Caco-2 (cell line): ENCODE data around the gene RNF214. TPM values are rescaled to one million over a fixed set of nuclear protein-coding genes. Genes with fewer than 3 reads are reported as not detected.

Experiments used
- BruUV-seq: library from RNA; stranded (reverse); fragments of 400-500 nt; replicated peaks from 2 replicates; lab custom pipeline; 2021; lab: Mats Ljungman, UMichigan
- CTCF ChIA-PET: fragments of 300-600 bp; sonication (Branson Sonifier 250); formaldehyde crosslinking; loops from one replicate; lab custom pipeline; 2022; ENCODE audit warnings: antibody characterized with exemption; lab: Charles Lee
- POLR2A ChIA-PET: fragments of 300-600 bp; sonication (Branson Sonifier 250); formaldehyde crosslinking; loops from one replicate; lab custom pipeline; 2022; ENCODE audit warnings: antibody characterized with exemption; lab: Charles Lee
- DNase-seq, 2 experiments: peaks; one replicate each; pipeline versions ENCODE4 v3.0.0 to v3.0.0-alpha.2; 2020 to 2022
- H3K27me3 ChIP-seq: replicated peaks from 2 replicates; pipeline ENCODE4 v1.6.0; 2011; ENCODE audit warnings: low read length; ENCODE audit not compliant: control insufficient read depth, insufficient read depth
- H3K36me3 ChIP-seq: 2 replicates; pipeline ENCODE4 v1.5.1; 2011; ENCODE audit warnings: low read length; ENCODE audit not compliant: control insufficient read depth, insufficient read depth
- H3K4me1 ChIP-seq: fragments of 250-450 bp; sonication (Bioruptor Pico); 2 replicates; pipeline ENCODE4 v1.5.1; 2020; ENCODE audit warnings: mild to moderate bottlenecking
- H3K4me3 ChIP-seq: 2 replicates; pipeline ENCODE4 v1.5.1; 2011; ENCODE audit warnings: low read depth, mild to moderate bottlenecking, control low read depth, low read length
- H3K9me3 ChIP-seq: fragments of 250-450 bp; sonication (Bioruptor Pico); 2 replicates; pipeline ENCODE4 v1.5.1; 2020; ENCODE audit warnings: mild to moderate bottlenecking, moderate library complexity
- H3K27ac Mint-ChIP-seq: one replicate; pipeline ENCODE4 v1.8.0; 2022; ENCODE audit warnings: mixed read lengths; ENCODE audit not compliant: unreplicated experiment
- H3K27me3 Mint-ChIP-seq: one replicate; pipeline ENCODE4 v1.8.0; 2022; ENCODE audit warnings: mixed read lengths; ENCODE audit not compliant: insufficient read depth, unreplicated experiment
- H3K36me3 Mint-ChIP-seq: one replicate; pipeline ENCODE4 v1.8.0; 2022; ENCODE audit warnings: mild to moderate bottlenecking, mixed read lengths; ENCODE audit not compliant: insufficient read depth, unreplicated experiment
- H3K4me1 Mint-ChIP-seq: one replicate; pipeline ENCODE4 v1.8.0; 2022; ENCODE audit warnings: low read depth, mixed read lengths; ENCODE audit not compliant: unreplicated experiment
- H3K4me3 Mint-ChIP-seq: one replicate; pipeline ENCODE4 v1.8.0; 2022; ENCODE audit warnings: mild to moderate bottlenecking, moderate library complexity, mixed read lengths; ENCODE audit not compliant: unreplicated experiment
- H3K9me3 Mint-ChIP-seq: one replicate; pipeline ENCODE4 v1.8.0; 2022; ENCODE audit warnings: mixed read lengths; ENCODE audit not compliant: unreplicated experiment
- intact Hi-C: fragments of 100-400 bp; cut with micrococcal nuclease; formaldehyde crosslinking; loops from one replicate; pipeline ENCODE4 v1.10.0; 2022; ENCODE audit not compliant: unreplicated experiment
- total RNA-seq: library from RNA; stranded (reverse); gene quantifications from 2 replicates; pipeline ENCODE4 v1.2.3, GENCODE V29; 2022
- TF ChIP-seq, protein P1 (sequence below), 2 experiments: fragments of 200-600 bp in 1 of 2; IDR thresholded peaks; 1 replicate in 1 of 2; 2 replicates in 1 of 2; pipeline versions ENCODE4 v1.5.1 to v1.8.0; 2011 to 2022; ENCODE audit warnings: antibody characterized with exemption in 1 of 2, control low read depth in 1 of 2, inconsistent platforms in 1 of 2, low read depth in 1 of 2, low read length in 1 of 2, mild to moderate bottlenecking in 1 of 2, moderate library complexity in 1 of 2; ENCODE audit not compliant: insufficient read depth in 1 of 2, severe bottlenecking in 1 of 2, unreplicated experiment in 1 of 2

Gene RNF214
- total RNA-seq, 1 experiment from 2014 or later = 55.8 TPM

DNA sequence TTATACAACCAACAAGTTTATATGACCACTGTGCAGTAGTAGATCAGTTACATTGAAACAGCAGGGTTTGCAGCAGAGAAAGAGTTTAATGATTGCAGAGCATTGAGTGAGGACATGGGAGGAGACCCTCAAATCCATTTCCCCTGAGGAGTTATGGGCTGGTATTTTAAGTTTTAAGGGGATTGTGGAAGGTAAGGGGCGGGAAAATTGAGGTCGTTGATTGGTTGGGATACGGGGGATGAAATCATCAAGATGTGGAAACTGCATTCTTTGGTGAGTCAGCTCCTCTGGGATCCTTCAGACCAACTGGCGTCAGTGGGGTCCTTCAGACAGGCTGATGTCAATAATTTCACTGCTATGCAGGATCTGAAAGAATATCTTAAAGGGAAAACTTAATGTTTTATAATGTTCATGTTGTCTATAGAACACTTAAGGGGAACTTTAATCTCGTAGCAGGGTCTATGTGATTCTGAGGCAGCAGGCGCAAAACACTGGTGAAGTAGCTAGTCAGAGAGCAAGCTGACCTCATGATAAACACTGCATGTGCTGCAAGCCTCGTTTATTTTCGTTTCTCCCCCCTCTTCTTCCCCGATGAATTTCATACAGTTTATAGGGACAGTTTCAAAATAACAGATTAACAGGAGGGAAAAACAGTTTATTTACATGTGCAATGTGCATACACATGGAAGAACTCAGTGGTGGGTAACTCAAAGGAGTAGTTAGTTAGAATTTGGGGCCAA, 41.2 kb downstream of the RNF214 start:
- no peaks in the 10 kb centered on the region for H3K27me3 Mint-ChIP-seq
- peaks cover 31% of the 10 kb centered on the region for H3K9me3 Mint-ChIP-seq
- BruUV-seq = no TSS peak
- ChIA-PET CTCF (no interaction called here), POLR2A (no interaction called here)
- intact Hi-C loops = no loop called here
- Histone ChIP-seq H3K9me3 (peaks cover 16% of the 10 kb centered on the region), H3K4me3 (no peak overlapping the region), H3K36me3 (no peaks in the 10 kb centered on the region), H3K4me1 (peaks cover 28% of the 10 kb centered on the region), H3K27me3 (no peaks in the 10 kb centered on the region)
- no peak overlapping the region for H3K4me3 Mint-ChIP-seq
- peaks cover 20% of the 10 kb centered on the region for H3K4me1 Mint-ChIP-seq
- H3K36me3 Mint-ChIP-seq = peaks cover 36% of the 10 kb centered on the region
- no peak overlapping the region for H3K27ac Mint-ChIP-seq
- TF ChIP-seq, protein P1, sequence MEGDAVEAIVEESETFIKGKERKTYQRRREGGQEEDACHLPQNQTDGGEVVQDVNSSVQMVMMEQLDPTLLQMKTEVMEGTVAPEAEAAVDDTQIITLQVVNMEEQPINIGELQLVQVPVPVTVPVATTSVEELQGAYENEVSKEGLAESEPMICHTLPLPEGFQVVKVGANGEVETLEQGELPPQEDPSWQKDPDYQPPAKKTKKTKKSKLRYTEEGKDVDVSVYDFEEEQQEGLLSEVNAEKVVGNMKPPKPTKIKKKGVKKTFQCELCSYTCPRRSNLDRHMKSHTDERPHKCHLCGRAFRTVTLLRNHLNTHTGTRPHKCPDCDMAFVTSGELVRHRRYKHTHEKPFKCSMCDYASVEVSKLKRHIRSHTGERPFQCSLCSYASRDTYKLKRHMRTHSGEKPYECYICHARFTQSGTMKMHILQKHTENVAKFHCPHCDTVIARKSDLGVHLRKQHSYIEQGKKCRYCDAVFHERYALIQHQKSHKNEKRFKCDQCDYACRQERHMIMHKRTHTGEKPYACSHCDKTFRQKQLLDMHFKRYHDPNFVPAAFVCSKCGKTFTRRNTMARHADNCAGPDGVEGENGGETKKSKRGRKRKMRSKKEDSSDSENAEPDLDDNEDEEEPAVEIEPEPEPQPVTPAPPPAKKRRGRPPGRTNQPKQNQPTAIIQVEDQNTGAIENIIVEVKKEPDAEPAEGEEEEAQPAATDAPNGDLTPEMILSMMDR (IDR thresholded peaks at IDR 0.05; ENCODE audit: insufficient read depth in 1 of 2, low read depth in 1 of 2, low read length in 1 of 2, severe bottlenecking in 1 of 2, unreplicated experiment in 1 of 2) = no peak
- no peak for DNase-seq

- H3K36me3 Mint-ChIP-seq = peaks cover 42% of the 10 kb centered on the region
- Histone ChIP-seq H3K9me3 (peaks cover 5% of the 10 kb centered on the region), H3K36me3 (peaks cover 2% of the 10 kb centered on the region; the same call in 1 of the 2 replicates), H3K4me3 (no peak overlapping the region), H3K4me1 (peaks cover 17% of the 10 kb centered on the region), H3K27me3 (no peaks in the 10 kb centered on the region)
- no peaks in the 10 kb centered on the region for H3K27me3 Mint-ChIP-seq
- BruUV-seq = no TSS peak
- no peak overlapping the region for H3K27ac Mint-ChIP-seq
- TF ChIP-seq, protein P1 (IDR thresholded peaks at IDR 0.05; ENCODE audit: insufficient read depth in 1 of 2, low read depth in 1 of 2, low read length in 1 of 2, severe bottlenecking in 1 of 2, unreplicated experiment in 1 of 2) = no peak
- POLR2A ChIA-PET = no interaction called here
- intact Hi-C loops = no loop called here
- DNase-seq = no peak
- peaks cover 7% of the 10 kb centered on the region for H3K4me1 Mint-ChIP-seq
- peaks cover 7% of the 10 kb centered on the region for H3K9me3 Mint-ChIP-seq
- CTCF ChIA-PET = no interaction called here
- H3K4me3 Mint-ChIP-seq = no peak overlapping the region
Measured at GRCh38 chr11:117278347-117278746, 45.9 kb downstream of the RNF214 start.

- TF ChIP-seq, protein P1 (IDR thresholded peaks at IDR 0.05; ENCODE audit: insufficient read depth in 1 of 2, low read depth in 1 of 2, low read length in 1 of 2, severe bottlenecking in 1 of 2, unreplicated experiment in 1 of 2) = no peak
- no peak overlapping the region for H3K4me3 Mint-ChIP-seq
- ChIA-PET POLR2A (interaction anchor here (0.7 kb wide), 1 partner anchor 21 kb away, joined by 8 read pairs; no protein-coding TSS in a partner anchor), CTCF (interaction anchor here (0.5 to 1.0 kb wide), 2 partner anchors 20 to 48 kb away, joined by 3 to 5 read pairs; partner anchors contain the start of gene PCSK7)
- no peaks in the 10 kb centered on the region for H3K27me3 ChIP-seq
- intact Hi-C loops = no loop called here
- peak overlapping the region; percentile 0 for H3K27ac Mint-ChIP-seq
- no TSS peak for BruUV-seq
- peaks cover 17% of the 10 kb centered on the region for H3K4me1 ChIP-seq
- peaks cover 4% of the 10 kb centered on the region; the same call in 1 of the 2 replicates for H3K36me3 ChIP-seq
- peaks cover 40% of the 10 kb centered on the region for H3K36me3 Mint-ChIP-seq
- no peak overlapping the region for H3K4me3 ChIP-seq
- no peaks in the 10 kb centered on the region for H3K9me3 Mint-ChIP-seq
- peaks cover 7% of the 10 kb centered on the region for H3K4me1 Mint-ChIP-seq
- no peaks in the 10 kb centered on the region for H3K9me3 ChIP-seq
- no peak for DNase-seq
- no peaks in the 10 kb centered on the region for H3K27me3 Mint-ChIP-seq
Measured at GRCh38 chr11:117279711-117280376, 47.4 kb downstream of the RNF214 start.
